Endothelial cell of umbilical vein (primary cell): ENCODE data around the gene RBMS1. TPM values are rescaled to one million over a fixed set of nuclear protein-coding genes. Genes with fewer than 3 reads are reported as not detected.
A peak's percentile ranks its signal among the peaks of the same experiment; 100 is the strongest.

ENCODE experiments used
- BruUV-seq: library from RNA; stranded (reverse); fragments of 400-500 nt; replicated peaks from 2 replicates; lab custom pipeline; 2021; lab: Mats Ljungman, UMichigan
- CTCF ChIA-PET: fragments of 300-600, 350-600 bp; sonication (Branson Sonifier 250); formaldehyde crosslinking; loops from one replicate; lab custom pipeline; 2021; ENCODE audit warnings: antibody characterized with exemption, inconsistent platforms; lab: Charles Lee
- POLR2A ChIA-PET: fragments of 300-600, 350-600 bp; sonication (Branson Sonifier 250); formaldehyde crosslinking; loops from one replicate; lab custom pipeline; 2021; ENCODE audit warnings: antibody characterized with exemption, inconsistent platforms; lab: Charles Lee
- DNase-seq: peaks from one replicate; pipeline ENCODE4 v3.0.0-alpha.2; 2011; ENCODE audit warnings: low read depth, low spot score
- FAIRE-seq: peaks from 2 replicates; lab custom pipeline; 2011; peaks lifted over from hg19 to GRCh38; lab: Jason Lieb, UNC
- H2AFZ ChIP-seq: 2 replicates; pipeline ENCODE4 v1.6.0; 2012; ENCODE audit warnings: low read depth, low read length, control low read depth, inconsistent platforms
- H3K27ac ChIP-seq: 2 replicates; pipeline ENCODE4 v1.5.1; 2011; ENCODE audit warnings: low read depth, mild to moderate bottlenecking, control low read depth, low read length, moderate library complexity; ENCODE audit not compliant: insufficient read depth
- H3K27me3 ChIP-seq, 2 experiments: 2 replicates each; pipeline versions ENCODE4 v1.6.0 to v1.6.1; 2011; ENCODE audit warnings: low read length in 2 of 2, mixed read lengths in 1 of 2; ENCODE audit not compliant: control insufficient read depth in 2 of 2, insufficient read depth in 2 of 2
- H3K36me3 ChIP-seq, 2 experiments: 2 replicates in 1 of 2; 3 replicates in 1 of 2; pipeline ENCODE4 v1.5.1; 2011; ENCODE audit warnings: low read length in 2 of 2, mild to moderate bottlenecking in 1 of 2, moderate library complexity in 1 of 2; ENCODE audit not compliant: control insufficient read depth in 2 of 2, insufficient read depth in 2 of 2; ENCODE audit errors: extremely low read depth in 1 of 2
- H3K4me1 ChIP-seq: 3 replicates; pipeline ENCODE4 v1.5.1; 2011; ENCODE audit warnings: mild to moderate bottlenecking, low read length; ENCODE audit not compliant: control insufficient read depth, insufficient read depth; ENCODE audit errors: extremely low read depth
- H3K4me2 ChIP-seq: 2 replicates; pipeline ENCODE4 v1.6.1; 2011; ENCODE audit warnings: low read length, control low read depth, mixed read lengths; ENCODE audit not compliant: insufficient read depth
- H3K4me3 ChIP-seq, 3 experiments: fragments of 200-600 bp in 1 of 3; sonication (generic), shearing (Covaris generic) in 1 of 3; replicated peaks in 1 of 3; 2 replicates each; pipeline ENCODE4 v1.5.1; 2011 to 2016; ENCODE audit warnings: control low read depth in 3 of 3, low read length in 3 of 3, mild to moderate bottlenecking in 2 of 3, inconsistent platforms in 1 of 3, low read depth in 1 of 3, moderate library complexity in 1 of 3; ENCODE audit not compliant: insufficient read depth in 1 of 3
- H3K79me2 ChIP-seq: 2 replicates; pipeline ENCODE4 v1.6.0; 2012; ENCODE audit warnings: low read length, inconsistent platforms; ENCODE audit not compliant: control insufficient read depth, insufficient read depth
- H3K9ac ChIP-seq: replicated peaks from 2 replicates; pipeline ENCODE3; 2011; ENCODE audit warnings: low read length, control low read depth; ENCODE audit not compliant: insufficient read depth; ENCODE audit errors: extremely low read depth
- H3K9me1 ChIP-seq: replicated peaks from 3 replicates; pipeline ENCODE4 v1.6.0; 2011; ENCODE audit warnings: mild to moderate bottlenecking, low read length; ENCODE audit not compliant: control insufficient read depth, insufficient read depth; ENCODE audit errors: extremely low read depth
- H3K9me3 ChIP-seq: replicated peaks from 2 replicates; pipeline ENCODE4 v1.5.1; 2012; ENCODE audit warnings: low read length, inconsistent platforms; ENCODE audit not compliant: control insufficient read depth, insufficient read depth
- H4K20me1 ChIP-seq: replicated peaks from 2 replicates; pipeline ENCODE3; 2011; ENCODE audit warnings: mild to moderate bottlenecking, low read length; ENCODE audit not compliant: control insufficient read depth, insufficient read depth; ENCODE audit errors: extremely low read depth
- CTCF ChIP-seq, 2 donors: IDR thresholded peaks; 1 replicate in 1 of 2; 2 replicates in 1 of 2; pipeline ENCODE4 v1.5.1; 2011; ENCODE audit warnings: low read length in 2 of 2, mild to moderate bottlenecking in 2 of 2, moderate library complexity in 2 of 2, control low read depth in 1 of 2, inconsistent platforms in 1 of 2, low read depth in 1 of 2; ENCODE audit not compliant: insufficient read depth in 1 of 2; ENCODE audit errors: extremely low read depth in 1 of 2
- EZH2 ChIP-seq: IDR thresholded peaks from 2 replicates; pipeline ENCODE4 v1.6.1; 2012; ENCODE audit warnings: borderline replicate concordance, low read depth, mild to moderate bottlenecking, moderate library complexity, low read length, inconsistent platforms; ENCODE audit not compliant: severe bottlenecking
- FOS ChIP-seq: IDR thresholded peaks from 2 replicates; pipeline ENCODE4 v1.6.1; 2011; ENCODE audit warnings: mild to moderate bottlenecking, low read length, moderate library complexity, borderline replicate concordance; ENCODE audit not compliant: insufficient read depth
- GATA2 ChIP-seq: IDR thresholded peaks from 2 replicates; pipeline ENCODE4 v1.7.0; 2011; ENCODE audit warnings: low read depth, mild to moderate bottlenecking, moderate library complexity, mixed read lengths, low read length; ENCODE audit not compliant: insufficient read length, insufficient read depth
- JUN ChIP-seq: IDR thresholded peaks from 2 replicates; pipeline ENCODE4 v1.6.1; 2011; ENCODE audit warnings: borderline replicate concordance, low read depth; ENCODE audit not compliant: insufficient read length, insufficient read depth
- MAX ChIP-seq: IDR thresholded peaks from 2 replicates; pipeline ENCODE4 v1.6.1; 2011; ENCODE audit not compliant: insufficient read depth, insufficient read length
- MYC ChIP-seq: IDR thresholded peaks from one replicate; pipeline ENCODE4 v1.6.1; 2011; ENCODE audit warnings: mild to moderate bottlenecking, low read depth, low read length
- POLR2A ChIP-seq: IDR thresholded peaks from 2 replicates; pipeline ENCODE4 v1.6.1; 2012; ENCODE audit warnings: low read depth, mild to moderate bottlenecking, control low read depth, low read length
- POLR2AphosphoS5 ChIP-seq: IDR thresholded peaks from 2 replicates; pipeline ENCODE4 v1.6.1; 2012; ENCODE audit warnings: low read depth, mild to moderate bottlenecking, control low read depth, low read length, moderate library complexity; ENCODE audit not compliant: insufficient read depth
- dilution Hi-C: fragments of 300-500 bp; cut with MboI; formaldehyde crosslinking; loops from one replicate; pipeline ENCODE4 v1.15.0; 2019; ENCODE audit warnings: low sequenced_read_pairs; ENCODE audit not compliant: extremely low pct_ligation_motif_present
- intact Hi-C: fragments of 100-400 bp; cut with micrococcal nuclease; formaldehyde crosslinking; loops from one replicate; pipeline ENCODE4 v1.10.0; 2022
- polyA plus RNA-seq, 4 experiments: library from polyadenylated mRNA; depleted of rRNA in 3 of 4; stranded (reverse) in 3 of 4; unstranded in 1 of 4; fragments of >200 nt; gene quantifications; 2 replicates each; pipeline versions ENCODE4 v1.2.1 to v1.2.3, GENCODE V29; 2011 to 2012; ENCODE audit warnings: missing spikeins in 1 of 4
- total RNA-seq: library from RNA; stranded (reverse); gene quantifications from 2 replicates; pipeline ENCODE4 v1.2.3, GENCODE V29; 2021

The RBMS1 gene
- total and polyA plus RNA-seq, 2 donors (not counting 3 experiments of a cell fraction or from before 2014, with no cell fraction given): 60.0 to 93.3 TPM

DNA sequence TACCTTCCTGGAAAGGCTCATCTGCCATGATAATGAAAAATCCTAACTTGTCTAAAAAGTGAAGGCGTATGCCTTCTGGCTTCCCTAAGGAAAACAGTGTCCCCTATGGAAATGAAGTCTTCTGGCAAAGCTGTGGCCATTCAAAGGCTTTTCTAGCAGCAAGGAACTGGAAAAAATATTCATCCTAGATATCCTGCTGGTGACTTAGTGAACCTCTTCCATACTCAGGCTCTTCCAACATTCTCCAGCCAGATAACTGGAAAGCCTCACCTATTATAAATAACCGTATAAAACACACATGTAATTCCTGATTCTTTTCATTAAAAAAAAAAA is 84.7 kb downstream of the RBMS1 start:
- CTCF ChIA-PET: interaction anchor here (1.1 to 2.2 kb wide), 2 partner anchors 16 to 85 kb away, joined by 5 to 11 read pairs; no protein-coding TSS in a partner anchor
- peak overlapping the region; percentile 86 for H3K4me2 ChIP-seq
- intact Hi-C loops (loop anchor here (1.0 to 5.0 kb wide), 5 partner anchors 8 to 297 kb away; no protein-coding TSS in a partner anchor), dilution Hi-C loops (no loop called here)
- peak overlapping the region; percentile 90 for H3K27ac ChIP-seq
- H3K4me1 ChIP-seq: peaks cover 59% of the 10 kb centered on the region
- no peak for FAIRE-seq
- no peak overlapping the region for H2AFZ ChIP-seq
- no peaks in the 10 kb centered on the region for H3K9me3 ChIP-seq
- TF ChIP-seq EZH2 (no peak), JUN (no peak), POLR2A (no peak), MYC (no peak), GATA2 (no peak), FOS (no peak), POLR2AphosphoS5 (no peak), CTCF (IDR thresholded peaks at IDR 0.05; ENCODE audit: extremely low read depth in 1 of 2, insufficient read depth in 1 of 2, low read depth in 1 of 2, low read length in 2 of 2) (no peak), MAX (no peak)
- H3K36me3 ChIP-seq: no peaks in the 10 kb centered on the region
- peak; percentile 50 for DNase-seq
- no peaks in the 10 kb centered on the region for H3K9me1 ChIP-seq
- no TSS peak for BruUV-seq
- H4K20me1 ChIP-seq: no peaks in the 10 kb centered on the region
- H3K4me3 ChIP-seq: no peak overlapping the region
- POLR2A ChIA-PET: no interaction called here
- H3K27me3 ChIP-seq: no peaks in the 10 kb centered on the region
- peaks cover 85% of the 10 kb centered on the region for H3K79me2 ChIP-seq
- H3K9ac ChIP-seq: peak overlapping the region; percentile 90
